GM12878 (cell line): Measurements from ENCODE around the gene PBRM1. TPM values are rescaled to one million over a fixed set of nuclear protein-coding genes. Genes with fewer than 3 reads are reported as not detected.

ENCODE experiments used
- ATAC-seq: fragments of 200-7000 bp; cut with Tn5 transposase; 3 replicates; pipeline ENCODE4 v1.9.1; 2020; ENCODE audit warnings: mild to moderate bottlenecking, moderate library complexity
- BruUV-seq: library from RNA; stranded (reverse); fragments of 400-500 nt; replicated peaks from 2 replicates; lab custom pipeline; 2021; lab: Mats Ljungman, UMichigan
- CTCF ChIA-PET: fragments of 300-600 bp; sonication (Branson Sonifier 250); formaldehyde crosslinking; extraction: SDS; loops from one replicate; lab custom pipeline; 2021; ENCODE audit warnings: inconsistent platforms; lab: Yijun Ruan, JAX
- POLR2A ChIA-PET: fragments of 350-600 bp; formaldehyde crosslinking; extraction: SDS; loops from one replicate; lab custom pipeline; 2021; ENCODE audit warnings: inconsistent platforms; lab: Charles Lee
- RAD21 ChIA-PET: fragments of 300-600 bp; sonication (Branson Sonifier 250); formaldehyde crosslinking; loops from one replicate; lab custom pipeline; 2023; ENCODE audit warnings: antibody characterized with exemption; ENCODE audit not compliant: unreplicated experiment; lab: Charles Lee
- SMC1A ChIA-PET: fragments of 300-600 bp; sonication (Branson Sonifier 250); formaldehyde crosslinking; loops from one replicate; lab custom pipeline; 2023; ENCODE audit not compliant: unreplicated experiment, uncharacterized antibody; lab: Charles Lee
- DNase-seq: peaks from one replicate; pipeline ENCODE4 v3.0.0-alpha.2; 2011; ENCODE audit warnings: low read depth, low spot score
- FAIRE-seq: peaks from 3 replicates; lab custom pipeline; 2011; peaks lifted over from hg19 to GRCh38; lab: Jason Lieb, UNC
- H2AFZ ChIP-seq: 2 replicates; pipeline ENCODE4 v1.6.0; 2011; ENCODE audit warnings: low read depth, low read length, control low read depth; ENCODE audit not compliant: control insufficient read depth
- H3K27ac ChIP-seq: 2 replicates; pipeline ENCODE4 v1.5.1; 2011; ENCODE audit warnings: control low read depth; ENCODE audit not compliant: control insufficient read depth, insufficient read depth
- H3K27me3 ChIP-seq, 2 experiments: replicated peaks in 1 of 2; 2 replicates each; pipeline versions ENCODE4 v1.6.0 to v1.6.1; 2011; ENCODE audit warnings: low read length in 1 of 2; ENCODE audit not compliant: control insufficient read depth in 2 of 2, insufficient read depth in 2 of 2
- H3K36me3 ChIP-seq, 2 experiments: 2 replicates each; pipeline ENCODE4 v1.5.1; 2011; ENCODE audit warnings: low read length in 1 of 2; ENCODE audit not compliant: control insufficient read depth in 2 of 2, insufficient read depth in 2 of 2
- H3K4me1 ChIP-seq: 2 replicates; pipeline ENCODE4 v1.6.1; 2011; ENCODE audit warnings: mild to moderate bottlenecking, low read length, moderate library complexity, mixed read lengths; ENCODE audit not compliant: control insufficient read depth, insufficient read depth
- H3K4me2 ChIP-seq: 2 replicates; pipeline ENCODE4 v1.6.0; 2011; ENCODE audit warnings: control low read depth; ENCODE audit not compliant: control insufficient read depth, insufficient read depth
- H3K4me3 ChIP-seq: fragments of 200-600 bp; sonication (generic); 2 replicates; pipeline ENCODE4 v1.5.1; 2016
- H3K79me2 ChIP-seq: 2 replicates; pipeline ENCODE4 v1.6.0; 2011; ENCODE audit warnings: low read length; ENCODE audit not compliant: control insufficient read depth, insufficient read depth
- H3K9ac ChIP-seq: 2 replicates; pipeline ENCODE4 v1.8.0; 2011; ENCODE audit warnings: low read length, control low read depth, mixed read lengths; ENCODE audit not compliant: control insufficient read depth, insufficient read depth
- H3K9me3 ChIP-seq: replicated peaks from 3 replicates; pipeline ENCODE4 v1.5.1; 2011; ENCODE audit warnings: mild to moderate bottlenecking, low read length; ENCODE audit not compliant: control insufficient read depth, insufficient read depth
- H4K20me1 ChIP-seq: 2 replicates; pipeline ENCODE4 v1.6.0; 2011; ENCODE audit not compliant: control insufficient read depth, insufficient read depth
- ATF2 ChIP-seq: IDR thresholded peaks from 2 replicates; pipeline ENCODE4 v1.6.1; 2012; ENCODE audit warnings: low read length, inconsistent platforms
- CHD2 ChIP-seq: IDR thresholded peaks from 2 replicates; pipeline ENCODE4 v1.6.1; 2011; ENCODE audit warnings: low read depth, low read length, improper control_type of control experiment, borderline replicate concordance
- CREM ChIP-seq: IDR thresholded peaks from 2 replicates; pipeline ENCODE4 v1.6.1; 2014; ENCODE audit warnings: antibody characterized with exemption, low read depth
- ESRRA ChIP-seq: IDR thresholded peaks from 2 replicates; pipeline ENCODE4 v1.6.1; 2012; ENCODE audit warnings: mild to moderate bottlenecking, low read length, improper control_type of control experiment
- ETV6 ChIP-seq, 2 experiments: fragments of 450-650 bp in 1 of 2; IDR thresholded peaks in 1 of 2; conservative IDR thresholded peaks in 1 of 2; 2 replicates each; pipeline ENCODE4 v1.6.1; 2014; ENCODE audit warnings: antibody characterized with exemption in 1 of 2, borderline replicate concordance in 1 of 2, low read depth in 1 of 2, mild to moderate bottlenecking in 1 of 2, moderate library complexity in 1 of 2
- IKZF1 ChIP-seq: fragments of 450-650 bp; conservative IDR thresholded peaks from 2 replicates; pipeline ENCODE4 v1.6.1; 2017; ENCODE audit warnings: antibody characterized with exemption, mild to moderate bottlenecking
- KDM1A ChIP-seq: fragments of 200-600 bp; sonication (generic); IDR thresholded peaks from 2 replicates; pipeline ENCODE4 v1.6.1; 2016; ENCODE audit warnings: borderline replicate concordance
- LARP7 ChIP-seq: fragments of 450-650 bp; IDR thresholded peaks from 2 replicates; pipeline ENCODE4 v1.6.1; 2017; ENCODE audit warnings: mild to moderate bottlenecking
- POU2F2 ChIP-seq: IDR thresholded peaks from 3 replicates; pipeline ENCODE4 v1.6.1; 2011; ENCODE audit warnings: low read depth, mild to moderate bottlenecking, low read length, borderline replicate concordance
- RB1 ChIP-seq: fragments of 450-650 bp; formaldehyde crosslinking; IDR thresholded peaks from 2 replicates; pipeline ENCODE4 v1.6.1; 2017; ENCODE audit warnings: mild to moderate bottlenecking, borderline replicate concordance
- WGBS: methylation state at CpG from one replicate; pipeline ENCODE4 v1.1.6; 2016; ENCODE audit warnings: low lambda C conversion rate; ENCODE audit not compliant: insufficient replicate concordance, insufficient coverage; ENCODE audit errors: missing lambda C conversion rate; 5-methylcytosine and 5-hydroxymethylcytosine counted together
- in situ Hi-C: fragments of 300-500 bp; cut with MboI; formaldehyde crosslinking; loops from 9 replicates; pipeline ENCODE4 v1.14.3; 2018; ENCODE audit warnings: mixed read lengths
- intact Hi-C: fragments of 100-400 bp; cut with micrococcal nuclease; formaldehyde crosslinking; loops from one replicate; pipeline ENCODE4 v1.14.2; 2022; ENCODE audit not compliant: unreplicated experiment
- polyA plus RNA-seq, 11 experiments: library from polyadenylated mRNA; depleted of rRNA in 4 of 11; unstranded in 6 of 11; stranded (reverse) in 5 of 11; fragments of >200 nt; fragmentation: Nextera tagmentation in 4 of 11; fragmentation: Illumina TruSeq in 1 of 11; extraction: Ambion mirVana in 4 of 11; extraction: Trizol in 1 of 11; gene quantifications; 1 replicate in 1 of 11; 2 replicates in 10 of 11; pipeline versions ENCODE4 v1.2.1 to v1.2.3, GENCODE V29; 2011 to 2016; ENCODE audit warnings: inconsistent platforms in 2 of 11, missing spikeins in 2 of 11, low read depth in 1 of 11
- total RNA-seq, 4 experiments: library from RNA; depleted of rRNA in 3 of 4; stranded (reverse); fragments of >200 nt in 3 of 4; fragmentation: Illumina TruSeq in 1 of 4; extraction: Trizol in 1 of 4; gene quantifications; 2 replicates each; pipeline versions ENCODE4 v1.2.1 to v1.2.3, GENCODE V29; 2013 to 2021
- TF ChIP-seq, protein P1 (sequence below), 3 experiments: IDR thresholded peaks in 2 of 3; conservative IDR thresholded peaks in 1 of 3; 2 replicates each; pipeline ENCODE4 v1.5.1; 2011; ENCODE audit warnings: low read depth in 3 of 3, low read length in 3 of 3, mild to moderate bottlenecking in 3 of 3, control low read depth in 2 of 3, moderate library complexity in 2 of 3, inconsistent platforms in 1 of 3, mixed read lengths in 1 of 3; ENCODE audit not compliant: control insufficient read depth in 2 of 3, insufficient read depth in 1 of 3; ENCODE audit errors: extremely low read depth in 1 of 3
- TF ChIP-seq, protein P2 (sequence below): IDR thresholded peaks from 2 replicates; pipeline ENCODE4 v1.6.1; 2011; ENCODE audit warnings: low read depth, low read length, improper control_type of control experiment, borderline replicate concordance
- TF ChIP-seq, protein P3 (sequence below): fragments of 450-650 bp; IDR thresholded peaks from 2 replicates; pipeline ENCODE4 v1.6.1; 2017; ENCODE audit warnings: low read depth, mild to moderate bottlenecking, moderate library complexity
- TF ChIP-seq, protein P4 (sequence below): fragments of 450-650 bp; IDR thresholded peaks from 2 replicates; pipeline ENCODE4 v1.6.1; 2014; ENCODE audit warnings: mild to moderate bottlenecking

Gene PBRM1
- total and polyA plus RNA-seq, 10 of the 15 experiments (the other 5 are each of a cell fraction or from before 2014, with no cell fraction given) = 8.9 to 88.9 (median 39.3) TPM

DNA sequence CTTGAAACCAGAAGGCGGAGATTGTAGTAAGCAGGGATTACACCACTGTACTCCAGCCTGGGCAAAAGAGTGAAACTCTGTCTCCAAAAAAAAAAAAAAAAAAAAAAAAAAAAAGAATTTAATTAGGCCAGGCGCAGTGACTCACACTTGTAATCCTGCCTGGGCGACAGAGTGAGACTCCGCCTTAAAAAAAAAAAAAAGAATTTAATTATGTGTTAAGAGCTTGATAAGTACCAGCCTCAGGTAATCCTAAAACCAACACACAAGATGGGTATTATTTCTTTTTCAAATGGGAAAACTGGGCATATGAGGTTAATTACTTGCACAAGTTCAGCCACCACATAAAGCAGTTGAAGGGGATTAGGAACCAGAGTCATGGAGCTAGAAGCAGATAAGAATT lies 49.0 kb downstream of the PBRM1 start (continued):
- no peak for TF ChIP-seq POU2F2
- no peak for TF ChIP-seq ATF2
- no peak for TF ChIP-seq RB1

- no peaks in the 10 kb centered on the region for H3K27me3 ChIP-seq
- no peak overlapping the region for H3K27ac ChIP-seq
- intact Hi-C loops (no loop called here), in situ Hi-C loops (no loop called here)
- ChIA-PET SMC1A (no interaction called here), POLR2A (interaction anchor here (1.5 kb wide), 1 partner anchor 10 kb away, joined by 4 read pairs; no protein-coding TSS in a partner anchor), RAD21 (no interaction called here), CTCF (no interaction called here)
- no TSS peak for BruUV-seq
- DNase-seq (no peak), ATAC-seq (no peak), FAIRE-seq (no peak)
- no peaks in the 10 kb centered on the region for H4K20me1 ChIP-seq
- H3K4me1 ChIP-seq = no peaks in the 10 kb centered on the region
- no peaks in the 10 kb centered on the region for H3K9me3 ChIP-seq
- no peak overlapping the region for H3K4me3 ChIP-seq
- WGBS = 99% methylated on average over 3 of the region's 3 CpGs
- H2AFZ ChIP-seq = no peak overlapping the region
- H3K36me3 ChIP-seq = peaks cover 0 to 27% of the 10 kb centered on the region in 2 experiments; a peak in 3 of 4 replicates
- H3K4me2 ChIP-seq = no peak overlapping the region
- no peaks in the 10 kb centered on the region for H3K79me2 ChIP-seq
- H3K9ac ChIP-seq = no peak overlapping the region
- no peak for TF ChIP-seq LARP7
- TF ChIP-seq CHD2 = no peak
- TF ChIP-seq IKZF1 = no peak
- no peak for TF ChIP-seq ETV6 (conservative IDR thresholded peaks at IDR 0.05 in 1 of 2, IDR thresholded peaks at IDR 0.05 in 1 of 2; ENCODE audit: borderline replicate concordance in 1 of 2, low read depth in 1 of 2)
- TF ChIP-seq, protein P1, sequence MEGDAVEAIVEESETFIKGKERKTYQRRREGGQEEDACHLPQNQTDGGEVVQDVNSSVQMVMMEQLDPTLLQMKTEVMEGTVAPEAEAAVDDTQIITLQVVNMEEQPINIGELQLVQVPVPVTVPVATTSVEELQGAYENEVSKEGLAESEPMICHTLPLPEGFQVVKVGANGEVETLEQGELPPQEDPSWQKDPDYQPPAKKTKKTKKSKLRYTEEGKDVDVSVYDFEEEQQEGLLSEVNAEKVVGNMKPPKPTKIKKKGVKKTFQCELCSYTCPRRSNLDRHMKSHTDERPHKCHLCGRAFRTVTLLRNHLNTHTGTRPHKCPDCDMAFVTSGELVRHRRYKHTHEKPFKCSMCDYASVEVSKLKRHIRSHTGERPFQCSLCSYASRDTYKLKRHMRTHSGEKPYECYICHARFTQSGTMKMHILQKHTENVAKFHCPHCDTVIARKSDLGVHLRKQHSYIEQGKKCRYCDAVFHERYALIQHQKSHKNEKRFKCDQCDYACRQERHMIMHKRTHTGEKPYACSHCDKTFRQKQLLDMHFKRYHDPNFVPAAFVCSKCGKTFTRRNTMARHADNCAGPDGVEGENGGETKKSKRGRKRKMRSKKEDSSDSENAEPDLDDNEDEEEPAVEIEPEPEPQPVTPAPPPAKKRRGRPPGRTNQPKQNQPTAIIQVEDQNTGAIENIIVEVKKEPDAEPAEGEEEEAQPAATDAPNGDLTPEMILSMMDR (IDR thresholded peaks at IDR 0.05 in 2 of 3, conservative IDR thresholded peaks at IDR 0.05 in 1 of 3; ENCODE audit: control insufficient read depth in 2 of 3, extremely low read depth in 1 of 3, insufficient read depth in 1 of 3, low read depth in 3 of 3, low read length in 3 of 3) = no peak
- TF ChIP-seq, protein P2, sequence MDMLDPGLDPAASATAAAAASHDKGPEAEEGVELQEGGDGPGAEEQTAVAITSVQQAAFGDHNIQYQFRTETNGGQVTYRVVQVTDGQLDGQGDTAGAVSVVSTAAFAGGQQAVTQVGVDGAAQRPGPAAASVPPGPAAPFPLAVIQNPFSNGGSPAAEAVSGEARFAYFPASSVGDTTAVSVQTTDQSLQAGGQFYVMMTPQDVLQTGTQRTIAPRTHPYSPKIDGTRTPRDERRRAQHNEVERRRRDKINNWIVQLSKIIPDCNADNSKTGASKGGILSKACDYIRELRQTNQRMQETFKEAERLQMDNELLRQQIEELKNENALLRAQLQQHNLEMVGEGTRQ = no peak
- TF ChIP-seq CREM = no peak
- no peak for TF ChIP-seq KDM1A
- TF ChIP-seq ESRRA = no peak
- TF ChIP-seq, protein P3, sequence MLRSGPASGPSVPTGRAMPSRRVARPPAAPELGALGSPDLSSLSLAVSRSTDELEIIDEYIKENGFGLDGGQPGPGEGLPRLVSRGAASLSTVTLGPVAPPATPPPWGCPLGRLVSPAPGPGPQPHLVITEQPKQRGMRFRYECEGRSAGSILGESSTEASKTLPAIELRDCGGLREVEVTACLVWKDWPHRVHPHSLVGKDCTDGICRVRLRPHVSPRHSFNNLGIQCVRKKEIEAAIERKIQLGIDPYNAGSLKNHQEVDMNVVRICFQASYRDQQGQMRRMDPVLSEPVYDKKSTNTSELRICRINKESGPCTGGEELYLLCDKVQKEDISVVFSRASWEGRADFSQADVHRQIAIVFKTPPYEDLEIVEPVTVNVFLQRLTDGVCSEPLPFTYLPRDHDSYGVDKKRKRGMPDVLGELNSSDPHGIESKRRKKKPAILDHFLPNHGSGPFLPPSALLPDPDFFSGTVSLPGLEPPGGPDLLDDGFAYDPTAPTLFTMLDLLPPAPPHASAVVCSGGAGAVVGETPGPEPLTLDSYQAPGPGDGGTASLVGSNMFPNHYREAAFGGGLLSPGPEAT = no peak
- TF ChIP-seq, protein P4, sequence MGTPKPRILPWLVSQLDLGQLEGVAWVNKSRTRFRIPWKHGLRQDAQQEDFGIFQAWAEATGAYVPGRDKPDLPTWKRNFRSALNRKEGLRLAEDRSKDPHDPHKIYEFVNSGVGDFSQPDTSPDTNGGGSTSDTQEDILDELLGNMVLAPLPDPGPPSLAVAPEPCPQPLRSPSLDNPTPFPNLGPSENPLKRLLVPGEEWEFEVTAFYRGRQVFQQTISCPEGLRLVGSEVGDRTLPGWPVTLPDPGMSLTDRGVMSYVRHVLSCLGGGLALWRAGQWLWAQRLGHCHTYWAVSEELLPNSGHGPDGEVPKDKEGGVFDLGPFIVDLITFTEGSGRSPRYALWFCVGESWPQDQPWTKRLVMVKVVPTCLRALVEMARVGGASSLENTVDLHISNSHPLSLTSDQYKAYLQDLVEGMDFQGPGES = no peak
These were observed 51.9 kb downstream of the PBRM1 start for GRCh38 chr3:52633786-52634185.
